HG03432 (cell line): ENCODE measurements around the gene PEX7.
"Not testable (repeated sequence)": the region's sequence is repeated elsewhere in the genome, so short reads cannot be mapped to it uniquely, and the experiment has no call there.

Experiments
- ATAC-seq: cut with Tn5 transposase; IDR thresholded peaks from one replicate; pipeline ENCODE4 v1.9.1; 2021; ENCODE audit warnings: mild to moderate bottlenecking, moderate library complexity; ENCODE audit not compliant: unreplicated experiment

Gene PEX7

GRCh38 chr6:136790411-136791295, 31.7 kb upstream of the PEX7 start:
- ATAC-seq, result no peak

DNA sequence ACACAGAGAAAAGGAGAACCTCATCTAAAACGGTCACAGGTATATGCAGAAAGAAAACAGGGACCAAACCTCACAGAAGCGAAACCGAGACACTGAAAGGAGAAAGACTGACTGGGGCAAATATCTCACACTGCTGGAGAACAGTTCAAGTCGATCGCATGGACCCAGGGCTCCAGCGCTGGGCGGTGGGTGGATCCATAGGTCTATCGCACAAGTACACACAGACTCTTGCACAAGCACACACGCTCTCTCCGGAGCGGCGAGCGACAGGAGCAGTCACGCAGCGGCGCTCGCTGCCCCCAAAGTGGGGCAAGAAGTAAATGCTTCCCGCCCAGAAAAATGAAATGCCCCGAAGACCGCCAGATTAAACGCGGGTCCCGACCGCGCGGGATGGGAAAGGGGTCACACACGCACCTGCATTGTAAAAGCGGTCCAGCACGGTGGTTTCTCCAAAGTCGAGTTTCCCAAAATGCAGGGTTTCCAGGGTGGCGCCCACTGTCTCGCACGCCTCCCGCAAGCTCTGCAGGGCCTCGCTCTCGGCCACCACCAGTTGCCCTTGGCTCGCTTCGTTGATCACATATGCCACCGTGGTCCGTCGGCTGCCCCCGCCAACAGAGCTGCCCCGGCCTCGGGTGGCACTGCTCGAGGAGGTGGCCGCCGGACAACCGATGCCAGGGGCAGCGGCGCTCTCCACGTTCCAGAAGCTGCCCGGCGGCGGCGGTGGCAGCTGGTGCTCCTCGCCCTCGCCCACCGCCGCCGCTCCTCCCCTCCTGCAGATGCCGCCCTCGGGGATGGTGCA, 30.9 kb upstream of the PEX7 start:
- ATAC-seq, result peak; percentile 29

DNA sequence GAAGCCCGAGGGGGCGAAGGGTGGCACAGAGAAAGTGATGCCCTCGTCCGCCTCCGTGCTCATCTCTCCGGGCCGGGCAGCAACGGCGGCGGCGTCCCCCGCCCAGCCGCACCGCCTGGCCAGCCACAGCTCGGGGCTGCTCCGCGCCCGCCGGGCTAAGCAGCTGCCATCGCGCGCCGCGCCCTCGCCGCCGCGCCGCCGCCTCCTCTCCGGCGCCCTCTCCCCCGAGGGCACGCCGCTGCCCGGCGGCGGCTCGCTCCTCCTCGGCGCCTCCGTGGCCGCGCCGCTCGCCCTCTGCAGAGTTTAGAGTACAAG, 30.3 kb upstream of the PEX7 start:
- no peak for ATAC-seq

- ATAC-seq, result peak; percentile 68
Measured at GRCh38 chr6:136792410-136793262, 29.8 kb upstream of the PEX7 start, which contains the start of gene MAP3K5. Gene MAP3K5 (minus strand): TSS chr6:136792477. CDS start chr6:136792157, 320 bp downstream.

GRCh38 chr6:136793363-136793762, 29.0 kb upstream of the PEX7 start:
- no peak for ATAC-seq

DNA sequence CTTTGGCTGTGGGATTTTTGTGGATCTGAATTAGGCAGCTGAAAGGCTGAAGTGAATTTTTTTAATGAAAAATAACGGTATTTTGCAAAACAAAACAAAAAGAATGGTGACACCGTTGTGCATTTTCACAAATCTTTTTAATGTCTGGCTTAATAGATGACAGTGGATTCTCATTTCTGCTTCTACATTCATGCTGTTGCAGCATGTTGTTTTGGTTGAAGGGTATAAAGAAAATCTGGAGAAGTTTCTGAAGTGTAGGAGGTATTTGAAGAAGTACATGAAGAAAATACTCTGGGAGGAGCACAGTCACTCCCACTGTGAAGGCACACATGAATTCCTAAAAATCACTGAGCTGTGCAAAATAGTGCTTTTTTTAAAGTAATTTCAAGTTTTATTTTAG, 27.0 kb upstream of the PEX7 start:
- ATAC-seq, result no peak

GRCh38 chr6:136795996-136796395, 26.4 kb upstream of the PEX7 start:
- no peak for ATAC-seq

DNA sequence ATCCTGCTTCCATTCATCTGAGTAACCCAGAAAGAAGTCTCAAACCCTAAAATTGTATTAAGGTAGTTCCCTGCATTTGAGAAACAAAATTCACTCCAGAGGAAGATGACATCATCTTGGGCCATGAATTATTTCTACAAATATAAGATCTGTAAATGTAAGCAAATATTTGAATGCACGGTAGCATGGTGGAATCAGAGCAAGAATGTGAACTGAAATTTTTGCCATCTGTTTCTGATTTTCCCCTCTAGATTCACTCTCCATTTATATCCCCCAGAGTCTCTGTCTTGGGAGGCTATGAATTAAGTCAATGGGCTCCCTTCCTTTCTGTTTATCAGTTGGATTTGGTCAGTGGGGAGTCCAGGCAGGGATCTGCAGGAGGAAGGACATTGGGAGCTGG, 24.3 kb upstream of the PEX7 start:
- ATAC-seq, result no peak

GRCh38 chr6:136801581-136801980, 20.8 kb upstream of the PEX7 start:
- ATAC-seq, result no peak

DNA sequence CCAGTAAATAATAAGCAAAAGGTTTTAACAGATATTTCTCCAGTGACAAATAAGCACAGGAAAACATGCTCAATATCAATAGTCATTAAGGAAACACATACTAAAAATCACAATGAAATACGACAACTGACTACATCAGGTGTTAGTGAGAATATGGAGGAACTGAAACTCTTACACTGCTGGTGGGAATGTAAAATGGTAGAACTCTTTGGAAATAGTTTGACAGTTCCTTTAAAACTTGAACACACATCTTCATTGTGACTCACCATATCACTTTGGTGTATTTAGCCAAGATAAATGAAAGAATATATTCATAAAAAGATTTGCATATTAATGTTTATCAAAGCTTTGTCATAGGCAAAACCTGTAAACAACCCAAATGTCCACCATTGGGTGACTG, 18.8 kb upstream of the PEX7 start:
- no peak for ATAC-seq

DNA sequence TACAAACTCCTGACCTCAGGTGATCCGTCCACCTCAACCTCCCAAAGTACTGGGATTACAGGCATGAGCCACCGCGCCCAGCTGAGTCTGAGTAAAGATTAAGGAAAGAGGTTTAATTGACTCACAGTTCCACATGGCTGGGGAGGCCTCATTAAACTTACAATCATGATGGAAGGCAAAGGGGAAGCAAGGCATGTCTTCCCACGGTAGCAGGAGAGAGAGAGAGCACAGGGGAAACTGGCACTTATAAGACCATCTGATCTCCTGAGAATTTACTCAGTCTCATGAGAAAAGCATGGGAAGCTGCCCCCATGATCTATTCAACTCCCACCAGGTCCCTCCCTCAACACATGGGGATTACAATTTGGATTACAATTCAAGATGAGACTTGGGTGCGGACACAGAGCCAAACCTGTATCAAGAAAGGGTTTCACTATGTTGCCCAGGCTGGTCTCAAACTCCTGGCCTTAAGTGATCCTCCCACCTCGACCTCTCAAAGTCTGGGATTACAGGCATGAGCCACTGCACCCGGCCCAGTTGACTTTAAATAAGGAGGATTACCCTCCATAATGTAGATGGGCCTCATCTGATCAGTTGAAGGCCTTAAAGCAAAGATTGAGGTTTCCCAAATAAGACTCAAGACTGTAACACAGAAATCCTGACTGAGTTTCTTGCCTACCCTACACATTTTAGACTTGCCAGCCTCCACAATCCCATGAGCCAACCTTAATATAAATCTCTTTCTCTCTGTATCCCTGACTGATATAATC, 13.1 kb upstream of the PEX7 start:
- no peak for ATAC-seq

- no peak for ATAC-seq
Measured at GRCh38 chr6:136811272-136811671, 11.1 kb upstream of the PEX7 start.

- no peak for ATAC-seq
Measured at GRCh38 chr6:136812174-136812573, 10.2 kb upstream of the PEX7 start.

GRCh38 chr6:136815608-136816007, 6.8 kb upstream of the PEX7 start:
- ATAC-seq, result not testable (repeated sequence)

- no peak for ATAC-seq
Measured at GRCh38 chr6:136816656-136817055, 5.7 kb upstream of the PEX7 start.

DNA sequence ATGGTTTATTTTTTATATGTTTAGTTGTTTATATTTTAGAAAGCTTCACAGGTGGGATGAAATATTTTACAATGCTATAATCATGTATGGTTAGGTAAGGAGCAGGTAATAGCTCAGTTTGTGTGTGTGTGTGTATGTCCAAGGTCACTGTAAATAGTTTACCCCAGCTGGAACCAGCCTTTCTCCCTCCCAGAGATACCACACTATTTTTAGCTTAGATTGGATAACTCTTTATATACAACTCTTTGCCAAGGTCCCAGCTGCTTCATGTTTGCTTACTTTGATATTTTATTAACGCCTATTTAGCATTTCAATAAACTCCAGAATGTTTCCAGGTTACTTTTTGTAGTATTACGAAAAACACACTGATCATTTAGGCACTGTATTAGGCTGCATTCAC, 1.8 kb upstream of the PEX7 start:
- no peak for ATAC-seq

GRCh38 chr6:136822046-136822375, 381 bp upstream of the PEX7 start:
- ATAC-seq, result peak; percentile 1

- ATAC-seq, result no peak
Measured at GRCh38 chr6:136823128-136823660, 802 bp downstream of the PEX7 start.

DNA sequence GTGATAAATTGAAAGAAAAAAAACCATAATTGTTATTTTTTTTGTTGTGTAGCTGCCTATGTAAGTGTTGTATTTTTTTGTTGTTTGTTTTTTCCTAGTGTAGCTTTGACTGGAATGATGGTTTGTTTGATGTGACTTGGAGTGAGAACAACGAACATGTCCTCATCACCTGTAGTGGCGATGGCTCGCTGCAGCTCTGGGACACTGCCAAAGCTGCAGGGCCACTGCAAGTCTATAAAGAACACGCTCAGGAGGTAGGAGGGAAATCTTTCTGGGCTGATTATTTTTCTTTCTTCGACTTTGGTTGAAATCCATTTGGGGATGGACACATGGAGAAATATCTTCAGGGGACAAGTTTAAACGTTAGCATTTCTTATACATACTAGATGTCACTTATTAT, 3.8 kb downstream of the PEX7 start:
- no peak for ATAC-seq

GRCh38 chr6:136831873-136832562, 9.6 kb downstream of the PEX7 start:
- no peak for ATAC-seq
